Type B pancreatic cell (in vitro differentiated cells): ENCODE measurements around the gene ARHGEF4. TPM values are rescaled to one million over a fixed set of nuclear protein-coding genes. Genes with fewer than 3 reads are reported as not detected.

Experiments used
- DNase-seq: peaks from one replicate; pipeline ENCODE4 v3.0.0; 2021; ENCODE audit warnings: mixed read lengths; ENCODE audit not compliant: unreplicated experiment; ENCODE audit errors: extremely low spot score
- H3K27ac Mint-ChIP-seq: 2 replicates; pipeline ENCODE4 v1.8.0; 2021; ENCODE audit warnings: mild to moderate bottlenecking, mixed read lengths
- H3K27me3 Mint-ChIP-seq: 2 replicates; pipeline ENCODE4 v1.8.0; 2021; ENCODE audit warnings: mixed read lengths
- H3K36me3 Mint-ChIP-seq: 2 replicates; pipeline ENCODE4 v1.8.0; 2021; ENCODE audit warnings: mixed read lengths
- H3K4me1 Mint-ChIP-seq: one replicate; pipeline ENCODE4 v1.8.0; 2021; ENCODE audit warnings: mixed read lengths; ENCODE audit not compliant: unreplicated experiment
- H3K4me3 Mint-ChIP-seq: 2 replicates; pipeline ENCODE4 v1.8.0; 2021; ENCODE audit warnings: mild to moderate bottlenecking, mixed read lengths
- H3K9me3 Mint-ChIP-seq: 2 replicates; pipeline ENCODE4 v1.8.0; 2021; ENCODE audit warnings: mixed read lengths
- CTCF ChIP-seq: fragments of 200-600 bp; sonication (generic); conservative IDR thresholded peaks from 2 replicates; pipeline ENCODE4 v1.5.0; 2021; ENCODE audit warnings: antibody characterized with exemption, mild to moderate bottlenecking
- total RNA-seq: library from RNA; stranded (reverse); gene quantifications from 2 replicates; pipeline ENCODE4 v1.2.1, GENCODE V29; 2021; ENCODE audit warnings: low replicate concordance

ARHGEF4 gene
- total RNA-seq, 1 donor from 2014 or later: 31.4 TPM

DNA sequence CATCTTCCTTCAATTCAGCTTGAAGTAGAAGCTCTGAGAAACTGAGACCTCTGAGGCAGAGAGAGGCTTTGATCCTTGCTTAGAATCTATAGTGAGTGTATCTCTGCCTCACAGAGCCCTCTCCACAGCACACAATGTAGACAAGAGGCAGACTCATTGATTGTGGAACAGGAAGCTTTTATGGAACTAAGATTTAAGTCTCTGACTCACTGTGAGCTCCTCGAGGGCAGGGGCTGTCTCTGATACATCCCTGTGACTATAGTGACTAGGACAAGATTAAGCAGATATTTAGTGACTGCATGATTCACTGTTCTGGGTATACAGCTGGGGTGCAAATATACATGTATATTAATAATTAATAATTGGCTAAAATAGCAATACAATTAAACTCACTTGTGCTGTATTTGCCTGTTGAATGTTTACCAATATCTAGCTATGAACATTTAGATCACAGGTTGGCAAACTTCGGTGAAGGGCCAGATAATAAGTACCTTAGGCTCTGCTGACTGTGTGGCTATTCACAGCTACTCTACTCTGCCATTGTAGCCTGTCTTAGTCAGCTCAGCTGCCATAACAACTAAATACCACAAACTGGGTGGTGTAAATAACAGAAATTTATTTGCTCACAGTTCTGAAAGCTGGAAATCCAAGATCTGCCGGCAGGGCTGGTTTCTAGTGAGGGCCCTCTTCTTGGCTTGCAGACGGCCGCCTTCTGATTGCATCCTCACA lies 54.4 kb downstream of the ARHGEF4 start:
- no peaks in the 10 kb centered on the region for H3K4me1 Mint-ChIP-seq
- TF ChIP-seq CTCF: no peak
- no peak overlapping the region for H3K4me3 Mint-ChIP-seq
- no peaks in the 10 kb centered on the region for H3K36me3 Mint-ChIP-seq
- no peak overlapping the region for H3K27ac Mint-ChIP-seq
- no peaks in the 10 kb centered on the region for H3K9me3 Mint-ChIP-seq
- H3K27me3 Mint-ChIP-seq: peaks cover 7% of the 10 kb centered on the region
- no peak for DNase-seq

DNA sequence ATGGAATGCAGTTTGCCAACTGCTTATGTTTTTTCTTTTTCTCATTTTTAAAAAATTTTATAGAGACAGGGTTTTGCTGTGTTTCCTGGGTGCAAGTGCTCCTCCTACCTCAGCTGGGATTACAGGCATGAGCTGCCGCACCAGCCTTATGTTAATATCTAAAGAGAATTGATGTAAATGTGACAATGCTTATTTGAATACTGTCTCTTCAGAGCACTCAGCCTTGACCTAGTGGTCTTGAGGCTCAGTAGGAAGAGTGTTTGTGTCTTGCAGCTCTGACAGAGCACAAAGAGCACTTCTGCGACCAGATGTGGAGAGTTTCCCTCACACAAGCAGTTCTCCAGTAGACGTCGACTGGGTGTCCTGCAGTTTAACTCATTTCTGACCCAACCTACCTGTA lies 55.3 kb downstream of the ARHGEF4 start:
- Mint-ChIP-seq H3K4me1 (no peaks in the 10 kb centered on the region), H3K4me3 (no peak overlapping the region), H3K27me3 (peaks cover 7% of the 10 kb centered on the region), H3K9me3 (no peaks in the 10 kb centered on the region), H3K27ac (no peak overlapping the region), H3K36me3 (no peaks in the 10 kb centered on the region)
- TF ChIP-seq CTCF: no peak
- no peak for DNase-seq

DNA sequence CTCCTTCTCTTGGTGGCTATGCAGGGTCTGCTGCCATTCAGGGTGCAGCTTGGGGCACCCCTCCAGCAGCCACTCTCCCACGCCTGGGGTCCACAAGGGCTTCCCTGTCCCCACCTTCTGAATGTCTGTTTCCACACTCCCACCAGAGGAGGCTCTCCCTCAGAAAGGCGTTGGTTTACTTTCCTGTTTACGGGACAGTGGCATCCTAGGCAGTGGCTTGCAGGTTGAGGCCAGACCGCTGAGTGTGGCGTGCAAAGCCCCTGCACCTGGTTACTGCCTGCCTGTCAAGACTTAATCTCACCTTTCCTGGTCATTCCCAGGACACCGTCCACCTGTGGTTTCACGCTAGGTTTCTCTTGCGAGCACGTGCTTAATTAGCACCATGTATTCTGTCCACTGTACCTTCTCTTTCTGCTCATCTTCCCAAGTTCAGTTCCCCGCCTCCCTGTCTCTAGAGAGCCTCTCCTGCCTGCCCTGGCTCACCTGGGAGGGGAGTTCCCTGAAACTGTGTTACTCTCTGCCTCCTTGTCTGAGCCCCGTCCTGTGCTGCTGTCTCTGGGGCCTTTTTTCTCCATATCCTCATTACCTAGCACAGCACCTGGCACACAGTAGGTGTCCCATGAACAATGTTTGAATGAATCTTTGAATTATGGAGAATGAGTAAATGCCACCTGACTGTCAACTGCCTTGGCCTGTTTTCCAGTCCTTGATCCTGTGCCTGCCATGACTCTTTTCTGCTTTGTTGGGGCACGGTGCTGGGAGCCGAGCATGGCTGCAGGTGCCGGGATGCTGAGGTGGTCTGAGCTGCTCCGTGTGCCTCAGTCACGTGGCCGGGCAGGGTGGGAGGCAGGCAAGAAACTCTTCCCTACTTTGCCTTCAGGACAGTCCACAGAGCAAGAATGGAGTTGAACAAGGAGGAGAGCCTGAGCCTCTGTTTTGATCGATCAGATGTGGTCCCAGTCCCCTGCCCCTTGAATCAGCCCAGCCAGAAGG lies 56.4 kb downstream of the ARHGEF4 start:
- no peak for DNase-seq
- Mint-ChIP-seq H3K27ac (peak overlapping the region; percentile 20), H3K27me3 (peaks cover 7% of the 10 kb centered on the region), H3K4me1 (no peaks in the 10 kb centered on the region), H3K36me3 (no peaks in the 10 kb centered on the region), H3K4me3 (no peak overlapping the region), H3K9me3 (no peaks in the 10 kb centered on the region)
- no peak for TF ChIP-seq CTCF

- no peak for TF ChIP-seq CTCF
- H3K9me3 Mint-ChIP-seq: no peaks in the 10 kb centered on the region
- H3K27ac Mint-ChIP-seq: peak overlapping the region; percentile 70
- H3K4me3 Mint-ChIP-seq: no peak overlapping the region
- no peaks in the 10 kb centered on the region for H3K36me3 Mint-ChIP-seq
- no peak for DNase-seq
- H3K4me1 Mint-ChIP-seq: no peaks in the 10 kb centered on the region
- H3K27me3 Mint-ChIP-seq: peaks cover 8% of the 10 kb centered on the region
These were observed 57.7 kb downstream of the ARHGEF4 start for GRCh38 chr2:130894326-130894942.

DNA sequence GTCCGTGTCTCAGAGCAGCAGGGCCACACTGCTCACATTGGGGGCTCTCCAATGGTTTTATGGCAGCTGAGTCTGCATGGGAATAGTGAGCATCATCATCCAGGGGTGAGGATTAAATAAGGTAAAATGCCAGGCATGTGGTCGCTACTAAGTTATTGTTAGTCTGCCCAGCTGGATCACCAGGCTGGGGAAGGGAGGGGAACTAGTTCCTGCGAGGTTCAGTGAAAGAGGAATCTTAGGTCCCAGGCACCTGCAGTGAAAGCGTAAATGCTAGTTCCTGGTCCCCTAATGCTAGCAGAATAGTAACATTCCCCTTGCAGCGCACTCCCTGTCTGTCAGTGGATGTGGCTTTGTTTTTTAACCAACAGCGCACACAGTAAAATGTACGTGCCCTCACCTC lies 60.1 kb downstream of the ARHGEF4 start:
- DNase-seq: no peak
- no peak overlapping the region for H3K4me3 Mint-ChIP-seq
- no peaks in the 10 kb centered on the region for H3K4me1 Mint-ChIP-seq
- H3K27ac Mint-ChIP-seq: no peak overlapping the region
- no peak for TF ChIP-seq CTCF
- H3K9me3 Mint-ChIP-seq: no peaks in the 10 kb centered on the region
- peaks cover 13% of the 10 kb centered on the region for H3K27me3 Mint-ChIP-seq
- H3K36me3 Mint-ChIP-seq: no peaks in the 10 kb centered on the region
